Measurements from ENCODE around the gene TMEM184A. TPM values are rescaled to one million over a fixed set of nuclear protein-coding genes. Genes with fewer than 3 reads are reported as not detected.

The TMEM184A gene
- polyA plus RNA-seq, result not detected in 2 replicates

DNA sequence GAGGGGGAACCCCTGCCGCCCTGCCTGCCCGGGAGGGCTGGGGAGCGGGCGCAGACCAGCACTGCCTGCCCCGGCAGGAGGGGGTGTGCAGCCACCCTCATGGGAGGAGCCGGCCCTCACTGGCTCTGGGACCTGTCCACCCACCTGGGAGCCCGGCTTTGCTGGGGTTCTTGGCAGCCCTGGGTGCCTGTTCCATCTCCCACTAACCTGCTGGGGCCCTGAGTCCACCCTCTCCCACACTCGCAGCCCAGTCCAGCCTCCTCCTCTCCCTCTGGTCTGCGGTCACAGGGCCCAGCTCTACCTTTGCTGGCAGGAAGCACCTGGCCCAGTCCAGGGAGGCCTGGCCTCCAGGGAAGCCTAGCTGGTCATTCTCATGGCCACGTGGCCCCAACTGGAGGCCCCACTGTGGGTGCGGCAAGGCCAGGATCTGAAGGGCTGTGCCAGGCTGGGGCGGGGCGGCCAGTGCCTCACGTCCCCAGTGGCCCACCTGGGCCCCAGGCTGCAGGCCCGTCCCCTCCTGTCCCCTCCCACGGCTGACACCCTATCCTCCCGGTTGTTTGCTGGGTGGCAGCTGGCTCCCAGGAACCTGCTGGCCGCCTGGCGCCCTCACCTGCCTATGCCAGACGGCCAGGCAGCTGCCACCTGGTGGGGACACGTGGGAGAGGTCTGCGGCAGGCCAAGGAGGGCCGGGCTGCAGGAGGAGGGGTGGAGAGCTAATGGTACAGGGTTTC lies at the start of gene TMEM184A:
Gene TMEM184A, minus strand, starts transcription at position 393 of the 731 bp plus-strand sequence. CDS start 721 bp downstream, outside the sequence.

GRCh38 chr7:1569833-1570632 lies 14.0 kb upstream of the TMEM184A start, which contains the start of gene PSMG3:
Gene PSMG3 (minus strand): TSS chr7:1570032. CDS start chr7:1569339, 693 bp downstream.

GRCh38 chr7:1503816-1504775 lies 51.9 kb downstream of the TMEM184A start, which contains the start of gene INTS1:
Gene INTS1 (minus strand): TSS chr7:1504389. CDS start chr7:1503960, 429 bp downstream.

Other genes starting within 250 kb of the TMEM184A start
- 1.6 and 2.8 TPM in 2 replicates for gene MICALL2, start 96.7 kb downstream of the TMEM184A start, polyA plus RNA-seq
- 0.32 and 0.44 TPM in 2 replicates for gene INTS1, start 51.8 kb downstream of the TMEM184A start, polyA plus RNA-seq
- gene MAFK, start 25.5 kb downstream of the TMEM184A start, polyA plus RNA-seq, result 0.28 TPM in 1 of 2 replicates, not detected in the other
- gene PSMG3, start 13.8 kb upstream of the TMEM184A start, polyA plus RNA-seq, result 21.5 and 24.9 TPM in 2 replicates
- 0.23 TPM in 1 of 2 replicates, not detected in the other for gene ELFN1, start 114.1 kb upstream of the TMEM184A start, polyA plus RNA-seq

Measured in Purkinje cell (primary cell).